Mucosa of descending colon (tissue), 3 donors: Measurements from ENCODE around the gene JMJD6. TPM values are rescaled to one million over a fixed set of nuclear protein-coding genes. Genes with fewer than 3 reads are reported as not detected.

Source experiments
- ATAC-seq: fragments of 200-7000 bp; cut with Tn5 transposase; one replicate; pipeline ENCODE4 v1.9.1; 2020; ENCODE audit warnings: mild to moderate bottlenecking, moderate library complexity
- DNase-seq, 3 donors: peaks; one replicate each; pipeline ENCODE4 v3.0.0-alpha.2; 2020
- H3K36me3 ChIP-seq: fragments of 200-600 bp; one replicate; pipeline ENCODE4 v1.8.0; 2021; ENCODE audit warnings: low read depth, mild to moderate bottlenecking
- H3K4me1 ChIP-seq: fragments of 200-600 bp; one replicate; pipeline ENCODE4 v1.8.0; 2021; ENCODE audit warnings: low read depth, mild to moderate bottlenecking
- H3K4me3 ChIP-seq: fragments of 200-600 bp; one replicate; pipeline ENCODE4 v1.8.0; 2021; ENCODE audit warnings: mild to moderate bottlenecking
- H3K9me3 ChIP-seq: fragments of 200-600 bp; one replicate; pipeline ENCODE4 v1.8.0; 2021; ENCODE audit warnings: mild to moderate bottlenecking
- intact Hi-C, 2 donors: fragments of 100-400 bp; cut with DNase I in 1 of 2; cut with micrococcal nuclease in 1 of 2; formaldehyde crosslinking; loops; one replicate each; pipeline versions ENCODE4 v1.11.0 to v1.11.1; 2022; cut with DNase I, micrococcal nuclease
- total RNA-seq, 3 donors: library from RNA; stranded (reverse); fragmentation: NEBNext Ultra II Directional in 2 of 3; extraction: Animal tissue kit (Norgen Biotek cat#: 25700) in 2 of 3; gene quantifications; one replicate each; pipeline versions ENCODE4 v1.2.1 to v1.2.4, GENCODE V29; 2021 to 2023
- TF ChIP-seq, protein P1 (sequence below): fragments of 200-600 bp; IDR thresholded peaks from one replicate; pipeline ENCODE4 v1.8.0; 2022; ENCODE audit warnings: antibody characterized with exemption, mild to moderate bottlenecking
- donor health status: DM: no; HTN: no; CAD: no; lungs with moderate emphysema.
- donor health status: DM: no; HTN: no; CAD: no.
- donor health status: DM: no; HTN: yes; CAD: no.

The JMJD6 gene
- total RNA-seq, 3 donors from 2014 or later = 27.0 to 56.3 (median 30.3) TPM

GRCh38 chr17:76704805-76705204, 21.6 kb downstream of the JMJD6 start:
- intact Hi-C loops = no loop called here
- DNase-seq = no peak

DNA sequence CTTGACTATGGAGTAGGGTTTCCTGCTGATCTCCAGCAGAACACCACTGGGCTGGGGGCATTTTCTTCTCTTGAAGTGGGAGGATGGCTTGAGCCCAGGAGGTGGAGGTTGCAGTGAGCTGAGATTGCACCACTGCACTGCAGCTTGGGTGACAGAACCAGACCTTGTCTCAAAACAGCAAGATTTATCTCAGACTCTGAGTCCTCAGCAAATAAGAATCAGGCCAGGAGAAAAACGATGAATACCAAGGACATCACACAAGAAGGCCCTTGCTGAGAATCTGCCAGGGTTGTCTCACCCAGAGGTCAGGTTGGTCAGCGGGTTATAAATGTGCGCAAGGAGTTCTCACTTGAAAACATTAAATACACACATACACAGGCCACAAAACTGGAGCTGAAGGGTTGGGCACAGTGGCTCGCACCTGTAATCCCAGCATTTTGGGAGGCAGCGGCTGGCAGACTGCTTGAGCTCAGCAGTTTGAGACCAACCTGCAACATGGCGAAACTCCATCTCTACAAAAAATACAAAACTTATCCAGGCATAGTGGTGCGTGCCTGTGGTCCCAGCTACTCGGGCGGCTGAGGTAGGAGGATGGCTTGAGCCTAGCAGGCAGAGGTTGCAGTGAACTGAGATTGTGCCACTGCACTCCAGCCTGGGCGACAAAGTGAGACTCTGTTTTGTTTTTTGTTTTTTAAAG, 23.3 kb downstream of the JMJD6 start:
- no peak overlapping the region for H3K4me3 ChIP-seq
- no peaks in the 10 kb centered on the region for H3K9me3 ChIP-seq
- DNase-seq (peak in 1 of 3 donors; percentile 24), ATAC-seq (no peak)
- intact Hi-C loops = no loop called here
- no peaks in the 10 kb centered on the region for H3K36me3 ChIP-seq
- H3K4me1 ChIP-seq = no peaks in the 10 kb centered on the region
- TF ChIP-seq, protein P1, sequence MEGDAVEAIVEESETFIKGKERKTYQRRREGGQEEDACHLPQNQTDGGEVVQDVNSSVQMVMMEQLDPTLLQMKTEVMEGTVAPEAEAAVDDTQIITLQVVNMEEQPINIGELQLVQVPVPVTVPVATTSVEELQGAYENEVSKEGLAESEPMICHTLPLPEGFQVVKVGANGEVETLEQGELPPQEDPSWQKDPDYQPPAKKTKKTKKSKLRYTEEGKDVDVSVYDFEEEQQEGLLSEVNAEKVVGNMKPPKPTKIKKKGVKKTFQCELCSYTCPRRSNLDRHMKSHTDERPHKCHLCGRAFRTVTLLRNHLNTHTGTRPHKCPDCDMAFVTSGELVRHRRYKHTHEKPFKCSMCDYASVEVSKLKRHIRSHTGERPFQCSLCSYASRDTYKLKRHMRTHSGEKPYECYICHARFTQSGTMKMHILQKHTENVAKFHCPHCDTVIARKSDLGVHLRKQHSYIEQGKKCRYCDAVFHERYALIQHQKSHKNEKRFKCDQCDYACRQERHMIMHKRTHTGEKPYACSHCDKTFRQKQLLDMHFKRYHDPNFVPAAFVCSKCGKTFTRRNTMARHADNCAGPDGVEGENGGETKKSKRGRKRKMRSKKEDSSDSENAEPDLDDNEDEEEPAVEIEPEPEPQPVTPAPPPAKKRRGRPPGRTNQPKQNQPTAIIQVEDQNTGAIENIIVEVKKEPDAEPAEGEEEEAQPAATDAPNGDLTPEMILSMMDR = no peak

More at GRCh38 chr17:76704805-76705204, 21.6 kb downstream of the JMJD6 start:
- TF ChIP-seq, protein P1 = no peak
- H3K4me1 ChIP-seq = no peaks in the 10 kb centered on the region
- no peaks in the 10 kb centered on the region for H3K9me3 ChIP-seq
- no peaks in the 10 kb centered on the region for H3K36me3 ChIP-seq
- no peak overlapping the region for H3K4me3 ChIP-seq
- no peak for ATAC-seq

DNA sequence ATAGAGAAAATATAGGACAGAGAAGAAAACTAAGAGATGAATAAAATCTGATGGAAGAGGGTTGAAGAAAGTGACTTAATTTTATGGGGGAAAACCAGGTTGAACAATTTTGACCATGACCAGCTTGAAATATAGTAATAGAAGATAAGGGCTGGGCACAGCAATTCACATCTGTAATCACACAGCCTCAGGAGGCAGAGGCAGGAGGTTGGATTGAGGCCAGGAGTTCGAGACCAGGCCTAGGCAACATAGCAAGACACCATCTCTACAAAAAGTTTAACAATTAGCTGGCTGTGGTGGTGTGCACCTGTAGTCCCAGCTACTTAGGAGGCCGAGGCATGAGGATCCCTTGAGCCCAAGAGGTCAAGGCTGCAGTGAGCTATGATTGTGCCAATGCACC, 24.3 kb downstream of the JMJD6 start:
- no peak overlapping the region for H3K4me3 ChIP-seq
- no peaks in the 10 kb centered on the region for H3K4me1 ChIP-seq
- no peaks in the 10 kb centered on the region for H3K36me3 ChIP-seq
- ATAC-seq (no peak), DNase-seq (peak in 1 of 3 donors; percentile 1)
- TF ChIP-seq, protein P1 = no peak
- intact Hi-C loops = no loop called here
- H3K9me3 ChIP-seq = no peaks in the 10 kb centered on the region

DNA sequence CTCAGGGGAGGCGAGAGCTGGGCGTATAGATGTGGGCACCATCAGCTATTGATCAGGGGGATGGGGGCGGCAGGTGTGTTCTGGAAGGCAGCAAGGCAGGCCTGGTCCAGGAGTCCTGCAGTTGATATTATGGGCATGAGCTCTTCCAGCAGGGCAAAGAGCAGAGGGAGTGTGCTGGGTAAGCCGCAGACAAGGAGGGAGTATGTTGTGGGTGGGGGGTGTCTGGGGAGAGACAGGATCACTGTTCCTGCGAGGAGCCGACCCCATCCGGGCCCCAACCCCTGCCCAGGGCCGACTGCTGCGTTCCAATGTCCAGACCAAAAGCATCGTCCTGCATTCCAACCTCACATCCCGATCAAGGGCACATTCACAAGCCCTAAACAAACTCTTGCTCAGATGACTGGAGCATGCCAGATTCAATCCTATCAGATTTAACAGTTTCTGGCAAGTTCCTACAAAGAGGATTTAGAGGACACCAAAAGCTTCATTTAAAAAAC, 24.9 kb downstream of the JMJD6 start:
- H3K4me1 ChIP-seq = no peaks in the 10 kb centered on the region
- no peaks in the 10 kb centered on the region for H3K36me3 ChIP-seq
- no peak for ATAC-seq
- intact Hi-C loops = no loop called here
- TF ChIP-seq, protein P1 = no peak
- no peak overlapping the region for H3K4me3 ChIP-seq
- peak in 1 of 3 donors; percentile 36 for DNase-seq
- no peaks in the 10 kb centered on the region for H3K9me3 ChIP-seq

DNA sequence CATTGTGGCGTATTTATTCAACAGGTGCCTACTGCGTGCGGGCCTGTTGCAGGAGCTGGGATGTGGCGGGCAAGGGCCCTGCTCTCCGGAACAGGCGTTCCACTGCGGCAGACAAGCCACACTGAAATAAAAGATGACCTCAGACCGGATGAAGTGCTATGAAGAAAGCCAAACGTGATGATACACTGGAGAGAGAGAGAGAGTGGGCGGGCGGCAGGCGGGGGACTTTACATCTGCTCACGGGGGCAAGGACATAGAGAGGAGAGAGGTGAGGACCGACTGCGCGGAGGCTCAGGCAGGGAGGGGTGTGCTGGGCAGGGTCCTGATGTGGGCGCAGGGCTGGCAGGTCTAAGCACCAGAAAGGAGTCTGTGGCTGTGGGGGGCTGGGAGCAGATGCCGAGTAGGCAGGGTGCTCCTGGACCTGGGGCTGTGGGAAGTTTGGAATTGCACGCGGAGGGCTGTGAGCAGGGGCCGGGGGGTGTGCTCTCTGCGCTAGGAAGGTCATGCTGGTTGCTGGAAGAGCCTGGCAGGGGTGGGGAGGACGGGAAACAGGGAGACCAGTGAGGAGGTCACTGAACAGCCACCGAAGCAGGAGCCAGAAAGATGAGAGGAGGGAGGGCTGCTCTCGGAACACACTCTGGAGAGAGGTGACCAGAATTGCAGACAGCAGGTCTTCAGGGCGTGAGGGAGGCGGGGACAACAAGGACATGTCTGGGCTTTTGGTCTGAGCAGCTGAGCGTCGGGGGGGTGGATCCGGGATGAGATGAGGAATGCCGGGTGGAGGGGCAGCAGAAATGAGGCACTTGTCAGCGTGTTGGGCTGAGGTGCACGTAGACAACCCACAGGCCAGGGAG, 25.6 kb downstream of the JMJD6 start:
- no peaks in the 10 kb centered on the region for H3K36me3 ChIP-seq
- TF ChIP-seq, protein P1 = no peak
- ATAC-seq (peak; percentile 67), DNase-seq (peak in 1 of 3 donors; percentile 59)
- intact Hi-C loops = no loop called here
- no peak overlapping the region for H3K4me3 ChIP-seq
- H3K9me3 ChIP-seq = no peaks in the 10 kb centered on the region
- H3K4me1 ChIP-seq = no peaks in the 10 kb centered on the region
